Skin epidermis (tissue), 12 donors: ENCODE data around the gene MANSC1.

Experiments
- H3K27ac ChIP-seq, 21 experiments: fragments of 200-600 bp; sonication (generic) in 11 of 21; one replicate each; pipeline ENCODE4 v1.5.0; 2020; ENCODE audit warnings: mild to moderate bottlenecking in 3 of 21, inconsistent platforms in 2 of 21, moderate library complexity in 2 of 21
- H3K4me3 ChIP-seq, 7 experiments: fragments of 200-600 bp; sonication (generic) in 2 of 7; one replicate each; pipeline ENCODE4 v1.5.0; 2020; ENCODE audit warnings: inconsistent platforms in 2 of 7, mild to moderate bottlenecking in 2 of 7, moderate library complexity in 1 of 7

The MANSC1 gene

GRCh38 chr12:12282202-12282601 lies 67.8 kb downstream of the MANSC1 start:
- Histone ChIP-seq H3K4me3 (no peak overlapping the region), H3K27ac (no peak overlapping the region)

GRCh38 chr12:12281134-12281533 lies 68.9 kb downstream of the MANSC1 start:
- no peak overlapping the region for H3K4me3 ChIP-seq
- H3K27ac ChIP-seq, result no peak overlapping the region

- no peak overlapping the region for H3K27ac ChIP-seq
- no peak overlapping the region for H3K4me3 ChIP-seq
These were observed 71.1 kb downstream of the MANSC1 start for GRCh38 chr12:12278899-12279298.
